ENCODE results near the gene PPA1. TPM values are rescaled to one million over a fixed set of nuclear protein-coding genes. Genes with fewer than 3 reads are reported as not detected.
A peak's percentile ranks its signal among the peaks of the same experiment; 100 is the strongest.

PPA1 gene
- total and polyA plus RNA-seq, 10 donors, result 54.8 to 133 (median 78.5) TPM

GRCh38 chr10:70178139-70178725 lies 55.0 kb downstream of the PPA1 start:
- Histone ChIP-seq H3K36me3 (no peaks in the 10 kb centered on the region), H3K9me3 (peaks cover 0 to 8% (median 6%) of the 10 kb centered on the region in 8 donors), H3K4me1 (peaks cover 8 to 30% (median 19%) of the 10 kb centered on the region in 6 donors), H3K4me3 (no peak overlapping the region), H3K27ac (no peak overlapping the region), H3K27me3 (replicated peaks in 1 of 7) (peaks cover 0 to 8% (median 0%) of the 10 kb centered on the region in 7 donors)
- TF ChIP-seq POLR2AphosphoS5 (IDR thresholded peaks at IDR 0.05) (no peak), CTCF (IDR thresholded peaks at IDR 0.05 in 8 of 11, conservative IDR thresholded peaks at IDR 0.05 in 3 of 11) (no peak), POLR2A (IDR thresholded peaks at IDR 0.05) (no peak)
- DNase-seq, result no peak
- intact Hi-C loops (cut with DNase I; ENCODE audit: low total_unique reads), result no loop called here
- WGBS, 5 donors, result 82 to 89% (median 86%) methylated on average over 4 of the region's 4 CpGs

GRCh38 chr10:70176441-70176840 lies 56.8 kb downstream of the PPA1 start:
- WGBS, 5 donors, result 73 to 84% (median 76%) methylated on average over 6 of the region's 6 CpGs
- Histone ChIP-seq H3K9me3 (peaks cover 0 to 8% (median 6%) of the 10 kb centered on the region in 8 donors), H3K27ac (no peak overlapping the region), H3K4me1 (peaks cover 8 to 37% (median 19%) of the 10 kb centered on the region in 6 donors), H3K27me3 (replicated peaks in 1 of 7) (peaks cover 0 to 8% (median 0%) of the 10 kb centered on the region in 7 donors), H3K4me3 (no peak overlapping the region), H3K36me3 (no peaks in the 10 kb centered on the region)
- no peak for DNase-seq
- intact Hi-C loops (cut with DNase I; ENCODE audit: low total_unique reads), result no loop called here
- TF ChIP-seq POLR2A (IDR thresholded peaks at IDR 0.05), result no peak
- no peak for TF ChIP-seq POLR2AphosphoS5 (IDR thresholded peaks at IDR 0.05)
- TF ChIP-seq CTCF (IDR thresholded peaks at IDR 0.05 in 8 of 11, conservative IDR thresholded peaks at IDR 0.05 in 3 of 11), result no peak

- DNase-seq, result no peak
- H3K27me3 ChIP-seq (replicated peaks in 1 of 7), result peaks cover 0 to 3% (median 0%) of the 10 kb centered on the region in 7 donors
- H3K4me1 ChIP-seq, result peaks cover 8 to 44% (median 24%) of the 10 kb centered on the region in 6 donors
- WGBS, 5 donors, result 80 to 91% (median 85%) methylated on average over 3 of the region's 3 CpGs
- TF ChIP-seq CTCF (IDR thresholded peaks at IDR 0.05 in 8 of 11, conservative IDR thresholded peaks at IDR 0.05 in 3 of 11) (no peak), POLR2AphosphoS5 (IDR thresholded peaks at IDR 0.05) (no peak), POLR2A (IDR thresholded peaks at IDR 0.05) (no peak)
- peak overlapping the region in 2 of 8 donors; percentile 77 to 82 for H3K27ac ChIP-seq
- H3K36me3 ChIP-seq, result no peaks in the 10 kb centered on the region
- no peak overlapping the region for H3K4me3 ChIP-seq
- peaks cover 0 to 8% (median 6%) of the 10 kb centered on the region in 8 donors for H3K9me3 ChIP-seq
- intact Hi-C loops (cut with DNase I; ENCODE audit: low total_unique reads), result no loop called here
Observed at GRCh38 chr10:70175516-70175915, 57.7 kb downstream of the PPA1 start.

- peak overlapping the region; percentile 53 to 87 (median 79) for H3K27ac ChIP-seq
- peak overlapping the region in 1 of 8 donors; percentile 30 for H3K4me3 ChIP-seq
- H3K9me3 ChIP-seq, result no peaks in the 10 kb centered on the region
- peaks cover 8 to 51% (median 29%) of the 10 kb centered on the region in 6 donors for H3K4me1 ChIP-seq
- intact Hi-C loops (cut with DNase I; ENCODE audit: low total_unique reads), result no loop called here
- WGBS, 5 donors, result 15 to 40% (median 26%) methylated on average over 3 to 4 of the region's 4 CpGs
- peak in 1 of 3 donors; percentile 7 for TF ChIP-seq POLR2A (IDR thresholded peaks at IDR 0.05)
- peak in 1 of 3 donors; percentile 57 for TF ChIP-seq POLR2AphosphoS5 (IDR thresholded peaks at IDR 0.05)
- no peak for TF ChIP-seq CTCF (IDR thresholded peaks at IDR 0.05 in 8 of 11, conservative IDR thresholded peaks at IDR 0.05 in 3 of 11)
- H3K27me3 ChIP-seq (replicated peaks in 1 of 7), result no peaks in the 10 kb centered on the region
- no peak for DNase-seq
- H3K36me3 ChIP-seq, result no peaks in the 10 kb centered on the region
Observed at GRCh38 chr10:70174058-70174741, 59.0 kb downstream of the PPA1 start.

Measured in spleen (tissue), 11 donors.